Mammary epithelial cell (primary cell): ENCODE measurements around the gene EBI3.

Experiments used
- CTCF ChIP-seq, 2 donors: IDR thresholded peaks in 1 of 2; conservative IDR thresholded peaks in 1 of 2; 2 replicates each; pipeline ENCODE4 v1.5.1; 2011 to 2012; ENCODE audit warnings: inconsistent platforms in 2 of 2, low read length in 2 of 2, mild to moderate bottlenecking in 2 of 2, control low read depth in 1 of 2, low read depth in 1 of 2; ENCODE audit not compliant: insufficient read depth in 1 of 2; ENCODE audit errors: extremely low read depth in 1 of 2
- EZH2 ChIP-seq: IDR thresholded peaks from 2 replicates; pipeline ENCODE4 v1.6.1; 2012; ENCODE audit warnings: low read length, inconsistent platforms, borderline replicate concordance

GRCh38 chr19:4216846-4217245 is 12.5 kb upstream of the EBI3 start:
- TF ChIP-seq CTCF (conservative IDR thresholded peaks at IDR 0.05 in 1 of 2, IDR thresholded peaks at IDR 0.05 in 1 of 2; ENCODE audit: extremely low read depth in 1 of 2, insufficient read depth in 1 of 2, low read depth in 1 of 2, low read length in 2 of 2) (no peak), EZH2 (no peak)
